ENCODE measurements around the gene OR10G3.

DNA sequence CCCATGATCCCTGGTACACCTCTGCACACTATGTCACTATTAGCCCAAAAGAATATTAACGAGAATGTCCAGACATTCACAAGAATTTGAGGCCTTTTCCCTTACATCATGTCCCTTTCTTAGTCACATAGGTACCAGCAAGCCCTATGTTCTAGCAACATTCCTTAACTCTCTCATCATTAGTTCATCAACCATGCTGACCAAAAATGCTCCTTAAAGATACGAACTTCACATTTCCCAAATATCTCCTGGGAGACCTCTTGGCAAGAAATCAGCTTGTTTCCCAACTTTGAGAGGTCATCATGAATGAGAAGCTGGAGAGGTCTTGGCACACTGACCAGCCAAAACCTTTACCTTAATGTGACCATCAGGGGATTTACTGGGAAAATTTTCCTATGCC lies 58.4 kb downstream of the OR10G3 start:
- TF ChIP-seq, protein P1, sequence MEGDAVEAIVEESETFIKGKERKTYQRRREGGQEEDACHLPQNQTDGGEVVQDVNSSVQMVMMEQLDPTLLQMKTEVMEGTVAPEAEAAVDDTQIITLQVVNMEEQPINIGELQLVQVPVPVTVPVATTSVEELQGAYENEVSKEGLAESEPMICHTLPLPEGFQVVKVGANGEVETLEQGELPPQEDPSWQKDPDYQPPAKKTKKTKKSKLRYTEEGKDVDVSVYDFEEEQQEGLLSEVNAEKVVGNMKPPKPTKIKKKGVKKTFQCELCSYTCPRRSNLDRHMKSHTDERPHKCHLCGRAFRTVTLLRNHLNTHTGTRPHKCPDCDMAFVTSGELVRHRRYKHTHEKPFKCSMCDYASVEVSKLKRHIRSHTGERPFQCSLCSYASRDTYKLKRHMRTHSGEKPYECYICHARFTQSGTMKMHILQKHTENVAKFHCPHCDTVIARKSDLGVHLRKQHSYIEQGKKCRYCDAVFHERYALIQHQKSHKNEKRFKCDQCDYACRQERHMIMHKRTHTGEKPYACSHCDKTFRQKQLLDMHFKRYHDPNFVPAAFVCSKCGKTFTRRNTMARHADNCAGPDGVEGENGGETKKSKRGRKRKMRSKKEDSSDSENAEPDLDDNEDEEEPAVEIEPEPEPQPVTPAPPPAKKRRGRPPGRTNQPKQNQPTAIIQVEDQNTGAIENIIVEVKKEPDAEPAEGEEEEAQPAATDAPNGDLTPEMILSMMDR (conservative IDR thresholded peaks at IDR 0.05; ENCODE audit: low read depth in 2 of 2), result no peak
- TF ChIP-seq POLR2AphosphoS5 (IDR thresholded peaks at IDR 0.05; ENCODE audit: low read depth), result no peak
- no peak for TF ChIP-seq EZH2phosphoT487 (IDR thresholded peaks at IDR 0.05; ENCODE audit: unreplicated experiment)
- TF ChIP-seq CREB1 (CRISPR knock-in tag; IDR thresholded peaks at IDR 0.05; ENCODE audit: low read depth), result no peak
- TF ChIP-seq, protein P2, sequence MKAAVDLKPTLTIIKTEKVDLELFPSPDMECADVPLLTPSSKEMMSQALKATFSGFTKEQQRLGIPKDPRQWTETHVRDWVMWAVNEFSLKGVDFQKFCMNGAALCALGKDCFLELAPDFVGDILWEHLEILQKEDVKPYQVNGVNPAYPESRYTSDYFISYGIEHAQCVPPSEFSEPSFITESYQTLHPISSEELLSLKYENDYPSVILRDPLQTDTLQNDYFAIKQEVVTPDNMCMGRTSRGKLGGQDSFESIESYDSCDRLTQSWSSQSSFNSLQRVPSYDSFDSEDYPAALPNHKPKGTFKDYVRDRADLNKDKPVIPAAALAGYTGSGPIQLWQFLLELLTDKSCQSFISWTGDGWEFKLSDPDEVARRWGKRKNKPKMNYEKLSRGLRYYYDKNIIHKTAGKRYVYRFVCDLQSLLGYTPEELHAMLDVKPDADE (IDR thresholded peaks at IDR 0.05), result no peak
- TF ChIP-seq ZNF114 (CRISPR knock-in tag; IDR thresholded peaks at IDR 0.05), result no peak
- TF ChIP-seq, protein P3, sequence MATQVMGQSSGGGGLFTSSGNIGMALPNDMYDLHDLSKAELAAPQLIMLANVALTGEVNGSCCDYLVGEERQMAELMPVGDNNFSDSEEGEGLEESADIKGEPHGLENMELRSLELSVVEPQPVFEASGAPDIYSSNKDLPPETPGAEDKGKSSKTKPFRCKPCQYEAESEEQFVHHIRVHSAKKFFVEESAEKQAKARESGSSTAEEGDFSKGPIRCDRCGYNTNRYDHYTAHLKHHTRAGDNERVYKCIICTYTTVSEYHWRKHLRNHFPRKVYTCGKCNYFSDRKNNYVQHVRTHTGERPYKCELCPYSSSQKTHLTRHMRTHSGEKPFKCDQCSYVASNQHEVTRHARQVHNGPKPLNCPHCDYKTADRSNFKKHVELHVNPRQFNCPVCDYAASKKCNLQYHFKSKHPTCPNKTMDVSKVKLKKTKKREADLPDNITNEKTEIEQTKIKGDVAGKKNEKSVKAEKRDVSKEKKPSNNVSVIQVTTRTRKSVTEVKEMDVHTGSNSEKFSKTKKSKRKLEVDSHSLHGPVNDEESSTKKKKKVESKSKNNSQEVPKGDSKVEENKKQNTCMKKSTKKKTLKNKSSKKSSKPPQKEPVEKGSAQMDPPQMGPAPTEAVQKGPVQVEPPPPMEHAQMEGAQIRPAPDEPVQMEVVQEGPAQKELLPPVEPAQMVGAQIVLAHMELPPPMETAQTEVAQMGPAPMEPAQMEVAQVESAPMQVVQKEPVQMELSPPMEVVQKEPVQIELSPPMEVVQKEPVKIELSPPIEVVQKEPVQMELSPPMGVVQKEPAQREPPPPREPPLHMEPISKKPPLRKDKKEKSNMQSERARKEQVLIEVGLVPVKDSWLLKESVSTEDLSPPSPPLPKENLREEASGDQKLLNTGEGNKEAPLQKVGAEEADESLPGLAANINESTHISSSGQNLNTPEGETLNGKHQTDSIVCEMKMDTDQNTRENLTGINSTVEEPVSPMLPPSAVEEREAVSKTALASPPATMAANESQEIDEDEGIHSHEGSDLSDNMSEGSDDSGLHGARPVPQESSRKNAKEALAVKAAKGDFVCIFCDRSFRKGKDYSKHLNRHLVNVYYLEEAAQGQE (IDR thresholded peaks at IDR 0.05; ENCODE audit: unreplicated experiment), result no peak
- TF ChIP-seq EZH2 (IDR thresholded peaks at IDR 0.05; ENCODE audit: low read depth, unreplicated experiment), result no peak
- TF ChIP-seq STAT1 (IDR thresholded peaks at IDR 0.05; ENCODE audit: unreplicated experiment), result no peak
- TF ChIP-seq JUNB (IDR thresholded peaks at IDR 0.05; ENCODE audit: unreplicated experiment), result no peak

Data from GM23338 (cell line).